ENCODE results near the gene PRKRIP1.
"Not testable (repeated sequence)": the region's sequence is repeated elsewhere in the genome, so short reads cannot be mapped to it uniquely, and the experiment has no call there.

The PRKRIP1 gene

GRCh38 chr7:102460467-102460866 lies 64.3 kb downstream of the PRKRIP1 start:
- no peak for DNase-seq

GRCh38 chr7:102463841-102464576 lies 67.8 kb downstream of the PRKRIP1 start:
- no peak for DNase-seq

GRCh38 chr7:102464577-102465280 lies 68.6 kb downstream of the PRKRIP1 start, which contains the start of the genes ALKBH4 and LRWD1:
Gene ALKBH4 (minus strand): TSS chr7:102464863. CDS start chr7:102464836, 27 bp downstream.
Gene LRWD1 (plus strand): TSS chr7:102464984. CDS start chr7:102465081, 97 bp downstream.
- peak; percentile 70 for DNase-seq

DNA sequence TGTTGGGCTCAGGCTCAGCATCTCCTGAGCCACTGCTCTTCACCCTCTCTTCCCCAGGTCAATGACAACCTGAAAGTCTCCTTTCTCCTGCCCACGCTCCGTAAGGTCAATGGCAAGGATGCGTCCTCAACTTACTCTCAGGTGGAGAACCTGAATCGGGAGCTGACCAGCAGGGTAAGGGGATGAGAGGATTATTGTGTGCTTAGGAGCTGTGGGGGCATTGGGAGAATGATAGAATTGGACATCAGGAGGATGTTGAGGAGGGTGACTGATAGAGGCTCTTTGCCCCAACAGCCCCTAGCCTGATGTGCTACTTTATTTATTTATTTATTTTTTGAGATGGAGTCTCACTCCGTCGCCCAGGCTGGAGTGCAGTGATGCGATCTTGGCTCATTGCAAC lies 69.9 kb downstream of the PRKRIP1 start:
- DNase-seq: no peak

DNA sequence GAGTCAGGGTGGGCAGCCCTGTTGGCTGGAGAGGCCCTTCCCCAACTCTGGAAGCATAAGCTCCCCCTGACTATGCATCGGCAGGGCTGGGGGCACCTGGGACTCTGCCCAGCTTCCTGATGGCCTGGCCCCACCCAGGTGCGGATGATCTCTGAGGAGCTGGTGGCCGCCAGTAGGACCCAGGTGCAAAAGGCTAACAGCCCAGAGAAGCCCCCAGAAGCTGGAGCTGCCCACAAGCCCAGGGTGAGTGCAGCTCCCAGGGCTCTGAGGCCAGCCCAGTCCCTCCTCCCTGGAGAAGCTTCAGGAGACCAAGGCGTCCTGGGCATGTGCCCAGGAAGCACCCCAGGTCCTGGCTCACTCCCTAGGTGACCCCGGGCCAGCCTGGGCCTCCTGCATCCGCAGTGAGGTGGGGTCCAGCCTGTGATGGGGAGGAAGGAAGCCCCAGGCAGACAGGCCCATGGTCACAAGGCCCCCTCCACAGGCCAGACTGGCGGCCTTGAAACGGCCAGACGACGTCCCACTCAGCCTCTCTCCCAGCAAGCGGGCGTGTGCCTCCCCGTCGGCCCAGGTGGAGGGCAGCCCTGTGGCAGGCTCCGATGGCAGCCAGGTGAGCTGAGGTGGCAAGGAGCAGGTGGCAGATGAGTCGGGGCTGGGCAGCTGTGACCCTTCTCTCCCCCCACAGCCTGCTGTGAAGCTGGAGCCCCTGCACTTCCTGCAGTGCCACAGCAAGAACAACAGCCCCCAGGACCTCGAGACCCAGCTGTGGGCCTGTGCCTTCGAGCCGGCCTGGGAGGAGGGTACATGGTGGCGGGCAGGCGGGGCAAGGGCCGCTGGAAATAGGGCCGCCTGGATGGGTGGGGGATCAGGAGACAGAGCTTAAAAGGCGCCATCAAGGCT lies 71.7 kb downstream of the PRKRIP1 start:
- DNase-seq: no peak

DNA sequence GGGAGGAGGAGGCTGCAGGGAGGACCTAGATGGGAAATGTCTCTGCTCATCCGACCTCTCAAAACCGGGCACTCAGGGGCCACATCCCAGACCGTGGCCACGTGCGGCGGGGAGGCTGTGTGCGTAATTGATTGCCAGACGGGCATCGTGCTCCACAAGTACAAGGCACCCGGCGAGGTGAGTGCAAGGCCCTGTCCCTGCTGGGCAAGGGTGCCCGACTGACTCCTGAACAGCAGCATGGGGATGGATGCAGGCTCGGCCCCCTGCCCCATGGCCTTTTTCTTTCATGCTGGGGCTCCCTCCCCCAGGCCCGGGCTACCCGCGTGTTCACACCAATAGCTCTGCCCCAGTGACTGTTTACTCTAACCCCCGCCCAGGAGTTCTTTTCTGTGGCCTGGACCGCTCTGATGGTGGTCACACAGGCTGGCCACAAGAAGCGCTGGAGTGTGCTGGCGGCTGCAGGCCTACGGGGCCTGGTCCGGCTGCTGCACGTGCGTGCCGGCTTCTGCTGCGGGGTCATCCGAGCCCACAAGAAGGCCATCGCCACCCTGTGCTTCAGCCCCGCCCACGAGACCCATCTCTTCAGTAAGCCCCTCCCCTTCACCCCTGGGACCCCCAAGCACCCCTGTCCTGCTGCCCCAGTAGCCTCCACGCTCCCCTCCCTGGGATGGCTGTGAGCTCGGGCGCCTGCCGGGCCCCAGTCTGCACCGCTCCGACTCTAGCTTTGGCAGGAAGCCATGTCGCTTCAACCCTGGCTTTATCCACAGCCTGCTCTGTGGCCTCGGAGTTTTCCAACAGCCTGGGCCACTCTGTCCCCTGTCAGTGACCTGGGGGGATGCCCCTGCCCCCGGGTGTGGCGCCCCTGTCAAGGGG lies 72.6 kb downstream of the PRKRIP1 start:
- DNase-seq: no peak

GRCh38 chr7:102469351-102469971 lies 73.3 kb downstream of the PRKRIP1 start:
- DNase-seq: no peak

DNA sequence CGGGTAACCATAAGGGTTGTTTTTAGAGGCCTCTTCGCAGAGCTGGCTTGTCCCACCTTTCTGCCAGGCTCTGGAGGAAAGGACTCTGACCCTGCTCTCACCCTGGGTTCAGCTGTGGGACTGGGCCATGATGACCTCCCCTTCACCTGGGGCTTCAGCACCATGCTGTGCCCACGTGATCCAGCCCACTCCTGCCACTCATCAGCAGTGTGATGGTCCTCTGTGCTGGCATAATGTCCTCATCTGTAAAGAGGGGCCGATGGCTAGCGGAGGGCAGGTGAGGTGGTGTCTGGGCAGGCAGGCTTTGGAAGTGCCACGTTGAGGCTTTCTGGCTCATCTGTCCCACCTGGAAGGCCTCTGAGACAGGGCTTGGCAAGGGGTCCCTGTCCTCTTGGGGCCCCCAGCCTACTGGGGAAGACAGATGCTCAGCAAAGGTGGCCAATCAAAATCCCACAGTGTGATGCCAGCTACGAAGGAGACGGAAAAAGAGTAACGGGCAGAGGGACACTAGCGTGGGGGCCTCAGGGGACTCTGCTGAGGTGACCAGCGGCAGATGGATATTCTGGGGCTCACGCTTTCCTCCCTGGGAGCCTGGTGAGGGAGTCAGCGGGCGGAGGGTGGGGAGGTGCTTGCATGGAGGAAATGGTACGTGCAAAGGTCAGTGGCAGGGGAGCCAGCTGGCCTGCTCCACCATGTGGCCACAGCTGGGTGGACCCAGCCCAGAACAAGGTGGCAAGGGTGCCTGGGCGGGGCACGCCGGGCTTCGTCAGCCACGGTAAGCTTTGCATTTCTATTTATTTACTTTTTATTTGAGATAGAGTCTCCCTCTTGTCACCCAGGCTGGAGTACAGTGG lies 74.0 kb downstream of the PRKRIP1 start:
- DNase-seq: no peak

GRCh38 chr7:102471791-102472125 lies 75.6 kb downstream of the PRKRIP1 start:
- no peak for DNase-seq

DNA sequence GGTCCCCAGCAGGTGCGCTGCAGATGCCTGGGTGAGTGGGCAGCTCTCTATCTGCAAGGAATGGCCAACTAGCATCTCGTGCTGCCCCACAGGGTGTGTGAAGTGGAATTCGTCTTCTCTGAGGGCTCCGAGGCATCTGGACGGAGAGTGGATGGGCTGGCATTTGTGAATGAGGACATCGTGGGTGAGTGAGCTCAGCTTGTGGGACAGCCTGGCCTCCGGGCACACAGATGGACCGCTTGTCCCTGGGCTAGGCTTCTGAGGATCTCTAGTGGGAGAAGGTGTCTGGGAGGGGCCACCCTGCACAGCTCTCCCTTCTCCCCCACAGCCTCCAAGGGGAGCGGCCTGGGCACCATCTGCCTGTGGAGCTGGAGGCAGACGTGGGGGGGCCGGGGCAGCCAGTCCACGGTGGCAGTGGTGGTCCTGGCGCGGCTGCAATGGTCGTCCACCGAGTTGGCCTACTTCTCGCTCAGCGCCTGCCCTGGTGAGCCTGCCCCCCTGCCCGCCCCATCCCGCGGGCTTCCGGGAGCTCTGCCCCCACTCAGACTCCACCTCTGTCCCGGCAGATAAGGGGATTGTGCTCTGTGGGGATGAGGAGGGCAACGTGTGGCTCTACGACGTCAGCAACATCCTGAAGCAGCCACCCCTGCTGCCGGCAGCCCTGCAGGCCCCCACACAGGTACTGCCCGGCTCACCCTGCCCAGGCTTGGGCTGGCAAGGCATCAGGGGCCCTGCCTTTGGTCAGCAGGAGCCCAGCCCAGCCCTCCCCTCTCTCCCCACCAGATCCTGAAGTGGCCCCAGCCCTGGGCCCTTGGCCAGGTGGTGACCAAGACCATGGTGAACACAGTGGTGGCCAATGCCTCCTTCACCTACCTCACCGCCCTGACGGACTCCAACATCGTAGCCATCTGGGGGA lies 76.2 kb downstream of the PRKRIP1 start:
- no peak for DNase-seq

DNA sequence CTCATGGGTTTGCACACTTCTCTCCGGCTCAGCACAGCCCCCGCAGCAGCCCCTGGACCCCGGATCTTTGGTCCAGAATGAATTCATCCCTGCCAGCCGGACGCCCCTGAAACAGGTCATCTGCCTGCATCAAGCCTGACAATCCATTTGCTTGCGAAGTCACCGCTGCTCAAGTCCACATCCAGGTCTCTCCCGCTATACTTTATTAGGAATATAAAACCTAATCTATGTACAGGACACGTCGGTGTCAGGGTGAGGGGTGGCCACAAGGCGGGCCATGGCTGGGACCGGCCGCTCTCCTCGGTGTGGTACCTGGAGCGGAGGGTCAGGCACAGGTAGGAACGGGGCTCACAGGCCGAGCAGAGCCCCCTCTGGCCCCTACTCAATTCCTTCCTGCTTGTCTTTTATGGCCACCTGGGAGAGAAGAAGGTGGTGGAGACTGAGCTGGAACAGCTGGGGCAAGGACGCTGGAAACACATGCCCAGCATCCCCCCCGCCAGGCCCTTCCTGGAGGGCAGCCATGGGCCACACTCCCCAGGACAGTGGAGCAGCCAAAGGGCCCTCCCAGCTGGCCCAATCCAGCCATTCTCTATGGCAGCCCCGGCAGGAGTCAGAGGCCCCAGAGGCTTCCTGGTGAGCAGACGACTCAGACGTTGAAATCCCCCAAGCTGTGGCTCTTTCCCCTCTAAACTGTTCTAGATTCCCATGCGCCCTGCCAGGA lies 77.3 kb downstream of the PRKRIP1 start:
- no peak for DNase-seq

DNA sequence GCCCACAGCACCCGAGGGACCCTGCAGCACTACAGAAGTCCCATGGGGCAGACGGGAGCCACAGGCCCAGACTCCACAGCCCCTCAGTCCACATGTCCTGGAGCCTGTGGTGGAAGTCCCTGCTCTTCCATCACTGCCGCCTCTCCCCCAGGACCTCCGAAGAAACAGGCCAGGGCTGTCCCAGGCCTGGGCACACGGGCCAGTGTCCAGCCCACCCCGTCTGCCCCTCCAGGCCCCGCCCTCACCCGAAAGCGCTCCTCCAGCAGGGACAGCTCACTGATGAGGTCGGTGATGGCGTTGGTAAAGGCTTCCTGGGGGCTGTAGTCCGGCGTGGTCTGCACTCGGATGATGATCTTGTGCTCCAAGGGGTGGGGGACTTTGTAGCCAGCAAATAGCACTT lies 78.0 kb downstream of the PRKRIP1 start:
- not testable (repeated sequence) for DNase-seq

- not testable (repeated sequence) for DNase-seq
Observed at GRCh38 chr7:102474736-102475435, 78.7 kb downstream of the PRKRIP1 start.

Measured in NCI-H510A treated with DMSO at 0.1 percent for 48 hours (cell line).